NCI-H2196 (cell line): ENCODE data around the gene ACOX3.
"Not testable (repeated sequence)": the region's sequence is repeated elsewhere in the genome, so short reads cannot be mapped to it uniquely, and the experiment has no call there.

ENCODE experiments used
- DNase-seq: peaks from one replicate; lab custom pipeline; 2025; ENCODE audit not compliant: unreplicated experiment; lab: John Stamatoyannopoulos, UW

The ACOX3 gene

DNA sequence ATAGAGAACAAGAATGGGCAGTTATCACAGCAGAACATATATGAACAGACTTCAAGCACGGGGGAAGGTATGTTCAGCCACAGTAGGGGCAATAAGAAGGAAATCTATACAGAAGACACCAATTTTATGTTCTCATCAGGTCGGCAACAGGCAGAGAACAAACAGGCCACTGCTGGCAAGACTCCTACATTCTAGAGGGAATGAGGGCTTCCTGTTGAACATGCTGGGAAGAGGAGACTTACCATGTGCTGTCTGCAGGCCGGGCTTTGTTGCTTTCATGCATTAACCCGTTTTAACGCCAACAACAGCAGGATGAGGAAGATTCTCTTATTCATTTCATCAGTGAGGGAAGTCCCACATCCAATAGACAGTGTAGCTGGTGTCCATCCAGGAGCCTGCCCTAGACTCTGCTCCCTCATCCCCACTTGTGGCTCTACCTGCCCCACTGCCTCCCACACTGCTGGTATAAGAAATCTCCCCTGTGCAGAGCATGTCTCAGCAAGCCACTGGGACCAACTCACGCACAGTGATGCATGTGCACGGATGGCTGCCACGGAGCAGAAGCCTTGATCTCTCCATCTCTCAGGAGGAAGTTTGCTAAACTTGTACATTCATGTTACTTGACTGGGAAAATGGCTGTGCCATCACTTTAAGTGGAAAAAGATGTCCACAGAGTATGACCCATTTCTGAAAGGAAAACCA, 84.5 kb downstream of the ACOX3 start:
- DNase-seq = no peak

DNA sequence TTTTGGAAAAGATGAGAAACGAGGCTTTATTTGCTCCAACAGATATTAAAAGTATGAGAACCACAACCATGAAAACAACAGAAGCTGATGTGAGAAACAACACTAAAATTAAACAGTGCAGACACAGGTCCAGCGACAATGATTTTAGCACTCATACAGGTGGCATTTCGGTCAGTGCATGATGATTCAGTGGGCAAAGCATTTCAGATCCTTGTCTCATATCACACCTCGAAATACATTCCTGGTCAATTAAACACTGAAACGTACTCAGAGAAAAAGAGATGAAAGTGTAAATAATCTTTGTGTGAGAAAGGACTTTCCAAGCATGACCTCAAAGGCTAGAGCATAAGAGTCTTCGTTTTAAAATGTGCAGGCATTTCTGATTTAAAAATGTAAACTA, 85.2 kb downstream of the ACOX3 start:
- no peak for DNase-seq

DNA sequence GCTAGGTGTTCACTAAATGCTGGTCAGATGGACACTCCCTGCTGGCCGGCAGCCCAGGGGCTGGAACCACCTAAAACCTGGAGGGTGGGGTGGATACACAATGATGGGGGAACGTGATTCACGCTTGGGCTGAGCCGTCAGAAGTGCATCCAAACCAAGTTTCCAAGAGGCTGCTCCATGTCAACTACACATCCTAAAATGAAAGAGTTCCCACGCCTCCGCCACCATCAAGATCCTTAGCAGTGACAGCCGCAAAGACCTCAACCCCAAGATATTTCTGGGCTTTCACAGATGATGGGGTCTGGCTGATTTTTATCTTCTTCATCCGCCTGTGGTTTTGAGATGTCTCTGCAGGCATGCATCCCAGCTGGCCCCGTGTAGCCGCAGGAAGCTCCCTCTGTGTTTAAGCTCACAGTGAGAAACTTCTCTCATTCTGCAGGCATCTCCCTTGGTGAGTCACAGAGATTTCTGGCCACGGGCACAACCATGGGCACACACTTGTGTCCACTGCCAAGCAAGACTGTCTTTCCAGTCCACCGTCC, 86.5 kb downstream of the ACOX3 start:
- DNase-seq = no peak

DNA sequence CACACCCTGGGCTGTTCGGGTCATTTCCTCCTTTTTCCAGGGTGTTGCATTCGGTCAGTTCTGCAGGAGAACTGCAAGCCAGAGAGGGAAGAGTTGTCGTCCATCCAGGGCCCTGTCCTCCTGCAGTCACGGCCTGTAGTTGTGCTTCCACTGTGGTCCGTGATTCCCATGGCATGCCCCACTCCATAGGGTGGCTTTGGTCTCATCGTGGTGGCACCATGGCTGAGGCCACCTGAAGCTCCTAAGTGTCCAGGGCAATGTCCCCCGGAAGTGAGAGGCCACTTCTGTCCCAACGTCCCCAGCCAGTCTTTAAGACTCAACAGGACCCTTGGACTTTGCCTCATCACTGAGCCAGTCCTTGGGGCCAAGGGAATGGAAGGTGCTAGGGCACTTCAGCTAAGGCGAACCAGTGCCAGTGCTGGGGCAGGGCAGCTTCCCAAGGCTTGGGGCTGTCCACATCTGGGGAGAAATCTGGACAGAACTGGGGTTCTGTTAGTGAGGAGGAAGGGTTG, 87.3 kb downstream of the ACOX3 start:
- DNase-seq = no peak

DNA sequence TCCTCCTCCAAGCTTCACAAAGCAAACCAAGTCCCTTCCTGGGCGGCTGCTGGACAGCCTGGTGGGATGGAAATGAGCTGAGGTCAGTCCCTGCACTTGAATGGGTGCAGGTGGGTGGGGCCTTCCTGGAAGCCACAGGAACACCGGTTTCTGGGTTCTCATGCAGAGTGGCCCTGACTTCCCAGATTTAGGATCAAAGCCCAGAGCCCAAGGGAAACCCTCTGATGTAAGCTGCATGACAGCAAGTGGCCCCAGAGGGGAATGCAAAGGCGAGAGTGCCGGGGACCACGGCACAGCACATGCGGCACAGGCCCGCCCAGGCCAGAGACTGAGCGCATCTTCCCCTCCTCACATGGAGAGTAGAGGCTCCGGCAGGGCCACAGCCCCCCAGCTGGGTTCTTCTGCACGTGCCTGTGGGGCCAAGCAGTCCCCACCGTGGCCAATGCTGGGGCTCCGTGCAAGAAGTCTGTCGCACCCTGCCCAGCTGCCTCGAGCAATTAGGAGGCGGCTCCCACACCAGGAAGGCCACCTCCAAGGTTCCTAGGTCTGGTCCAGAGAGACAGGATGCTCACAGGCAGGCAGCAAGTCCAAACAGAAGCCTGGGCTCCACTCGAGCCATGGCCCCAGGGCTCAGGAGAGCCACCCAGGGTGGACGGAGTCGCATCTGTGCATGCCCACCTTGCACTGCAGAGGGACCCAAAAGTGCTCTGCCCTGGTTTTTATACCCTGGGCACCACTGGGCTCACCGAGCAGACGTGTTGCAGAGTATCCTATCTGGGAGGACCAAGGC, 88.0 kb downstream of the ACOX3 start:
- no peak for DNase-seq

DNA sequence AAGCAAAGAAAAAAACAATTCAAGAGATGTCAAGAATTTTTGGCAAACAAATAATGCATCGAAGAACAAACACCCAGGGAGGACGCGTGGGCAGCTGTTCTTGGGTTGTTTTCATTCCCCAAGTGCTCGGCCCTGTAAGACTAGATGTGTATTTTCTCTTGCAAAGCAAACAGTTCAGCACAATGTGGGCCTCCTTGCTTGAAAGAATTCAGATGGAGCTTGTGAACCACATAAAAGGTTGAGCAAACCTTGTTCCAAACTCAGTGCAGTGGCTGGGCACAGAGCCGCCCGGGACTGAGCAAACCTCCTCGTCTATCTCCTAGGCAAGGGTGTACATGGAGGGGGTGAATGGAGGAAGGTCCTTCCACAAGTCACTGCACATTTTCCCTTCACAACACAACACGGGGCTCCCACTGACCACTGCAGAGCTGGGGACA, 88.6 kb downstream of the ACOX3 start:
- DNase-seq = peak; percentile 30

DNA sequence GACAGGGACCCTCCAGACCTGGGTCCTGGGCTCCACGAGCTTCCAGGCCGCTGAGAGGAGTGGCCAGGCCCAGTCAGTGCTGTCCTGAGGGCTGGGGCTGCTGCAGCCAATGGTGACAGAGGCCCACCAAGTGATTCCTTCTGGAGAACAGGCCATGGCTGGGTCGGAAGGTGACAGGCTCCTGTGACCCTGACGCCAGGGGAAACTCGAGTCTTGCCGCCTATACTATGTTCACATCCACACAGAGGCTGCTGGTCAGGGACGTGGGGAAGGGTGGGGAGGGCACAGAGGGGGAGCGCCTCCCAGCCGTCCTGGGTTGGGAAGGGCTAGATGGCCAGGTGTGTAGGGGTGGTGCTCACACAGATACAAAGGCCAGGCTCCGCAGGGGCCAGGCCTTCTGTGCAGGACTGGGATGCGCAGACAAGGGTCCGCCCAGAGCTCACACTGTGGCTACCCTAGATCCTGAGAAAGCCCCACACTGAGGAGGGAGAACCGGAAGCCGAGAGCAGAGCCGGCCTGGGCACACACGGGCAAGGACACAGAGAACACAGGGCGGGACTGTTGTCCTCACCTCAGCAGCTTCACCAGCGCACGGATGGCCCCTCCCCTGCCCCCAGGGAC, 89.6 kb downstream of the ACOX3 start:
- no peak for DNase-seq

DNA sequence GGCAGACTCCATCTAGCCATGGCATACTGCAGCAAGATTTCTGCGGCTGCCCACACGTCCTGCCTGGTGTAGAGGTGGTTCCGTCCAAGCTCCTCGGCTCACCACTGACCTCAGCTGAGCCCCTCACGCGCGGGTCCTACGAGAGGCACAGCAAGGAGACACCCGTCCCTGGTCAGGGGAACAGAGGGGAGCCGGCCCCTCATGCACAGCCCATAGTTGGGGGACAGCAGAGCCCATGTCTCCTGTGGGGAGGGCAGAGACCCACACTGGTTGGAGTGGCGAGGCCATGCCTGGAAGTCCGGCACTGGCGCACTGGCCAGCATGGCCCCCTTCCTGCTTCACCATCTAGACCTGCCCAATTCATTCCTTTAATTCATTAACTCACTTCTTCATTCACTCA, 90.2 kb downstream of the ACOX3 start:
- no peak for DNase-seq

DNA sequence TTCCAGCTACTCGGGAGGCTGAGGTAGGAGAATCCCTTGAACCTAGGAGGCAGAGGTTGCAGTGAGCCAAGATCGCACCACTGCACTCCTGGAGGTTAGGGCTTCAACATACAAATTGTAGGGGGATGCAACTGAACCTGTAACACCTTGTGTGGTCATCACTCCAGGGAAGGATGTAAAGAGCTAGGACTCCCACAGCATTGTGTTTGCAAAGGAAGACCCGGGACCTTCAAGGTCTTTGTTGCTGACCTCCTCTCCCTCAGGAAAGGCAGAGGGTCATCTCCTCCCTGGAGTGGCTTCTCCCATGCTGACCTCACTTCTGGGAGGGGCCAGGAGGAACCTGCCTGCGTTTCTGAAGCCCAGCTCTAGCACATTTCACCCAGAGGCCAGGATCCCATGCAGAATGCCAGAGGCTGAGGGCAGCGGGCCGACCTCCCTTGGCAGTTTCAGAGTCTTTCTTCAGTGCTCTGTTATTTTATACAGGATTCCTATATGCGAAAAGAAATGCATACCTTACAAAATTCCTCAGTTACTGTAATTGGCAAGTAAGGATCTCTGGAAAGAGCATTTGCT, 90.8 kb downstream of the ACOX3 start:
- no peak for DNase-seq

DNA sequence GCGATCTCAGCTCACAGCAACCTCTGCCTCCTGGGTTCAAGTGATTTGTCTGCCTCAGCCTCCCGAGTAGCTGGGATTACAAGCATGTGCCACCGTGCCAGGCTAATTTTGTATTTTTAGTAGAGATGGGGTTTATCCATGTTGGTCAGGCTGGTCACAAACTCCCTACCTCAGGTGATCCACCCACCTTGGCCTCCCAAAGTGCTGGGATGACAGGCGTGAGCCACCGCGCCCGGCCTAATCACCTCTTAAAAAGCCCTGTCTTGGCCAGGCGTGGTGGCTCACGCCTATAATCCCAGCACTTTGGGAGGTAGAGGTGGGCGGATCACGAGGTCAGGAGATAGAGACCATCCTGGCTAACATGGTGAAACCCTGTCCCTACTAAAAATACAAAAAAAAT, 91.3 kb downstream of the ACOX3 start:
- DNase-seq = not testable (repeated sequence)

DNA sequence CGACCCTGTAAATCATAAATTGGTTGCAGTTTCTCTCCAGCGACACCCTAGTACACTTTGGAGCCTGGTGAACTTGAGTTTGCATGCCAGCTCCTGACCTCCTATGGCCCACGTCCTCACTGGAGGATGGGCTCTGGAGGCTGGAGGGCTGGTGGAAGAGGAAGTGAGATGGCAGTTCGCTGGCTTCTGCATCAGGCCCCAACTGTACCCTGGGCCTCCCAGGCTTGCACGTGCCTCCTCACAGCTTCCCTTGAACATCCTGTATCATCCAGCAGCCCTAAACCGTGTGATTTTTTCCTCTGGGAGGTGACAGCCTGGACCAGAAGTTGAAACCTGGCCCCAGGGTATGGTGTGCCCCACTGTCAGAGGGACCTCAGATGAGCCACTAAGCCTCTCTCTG, 92.5 kb downstream of the ACOX3 start:
- DNase-seq = no peak

DNA sequence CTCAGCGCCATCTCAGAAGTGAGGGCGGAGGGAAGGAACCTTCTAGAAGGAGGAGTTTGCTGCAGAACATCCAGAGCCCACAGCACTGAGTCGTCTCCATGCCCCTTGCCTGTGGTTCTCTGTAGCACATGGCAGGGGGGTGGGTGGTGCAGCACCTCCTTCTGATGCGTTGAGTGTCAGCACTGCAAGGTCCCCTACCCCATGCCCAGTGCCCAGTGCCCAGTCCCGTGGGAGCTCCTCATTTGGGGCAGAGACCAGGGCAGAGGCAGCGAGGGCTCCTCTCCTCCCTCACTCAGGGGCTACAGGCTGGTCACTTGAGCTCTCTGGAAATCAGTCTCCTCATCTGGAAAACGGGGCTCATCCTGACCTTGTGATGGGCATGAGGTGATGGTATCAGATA, 92.9 kb downstream of the ACOX3 start:
- no peak for DNase-seq

DNA sequence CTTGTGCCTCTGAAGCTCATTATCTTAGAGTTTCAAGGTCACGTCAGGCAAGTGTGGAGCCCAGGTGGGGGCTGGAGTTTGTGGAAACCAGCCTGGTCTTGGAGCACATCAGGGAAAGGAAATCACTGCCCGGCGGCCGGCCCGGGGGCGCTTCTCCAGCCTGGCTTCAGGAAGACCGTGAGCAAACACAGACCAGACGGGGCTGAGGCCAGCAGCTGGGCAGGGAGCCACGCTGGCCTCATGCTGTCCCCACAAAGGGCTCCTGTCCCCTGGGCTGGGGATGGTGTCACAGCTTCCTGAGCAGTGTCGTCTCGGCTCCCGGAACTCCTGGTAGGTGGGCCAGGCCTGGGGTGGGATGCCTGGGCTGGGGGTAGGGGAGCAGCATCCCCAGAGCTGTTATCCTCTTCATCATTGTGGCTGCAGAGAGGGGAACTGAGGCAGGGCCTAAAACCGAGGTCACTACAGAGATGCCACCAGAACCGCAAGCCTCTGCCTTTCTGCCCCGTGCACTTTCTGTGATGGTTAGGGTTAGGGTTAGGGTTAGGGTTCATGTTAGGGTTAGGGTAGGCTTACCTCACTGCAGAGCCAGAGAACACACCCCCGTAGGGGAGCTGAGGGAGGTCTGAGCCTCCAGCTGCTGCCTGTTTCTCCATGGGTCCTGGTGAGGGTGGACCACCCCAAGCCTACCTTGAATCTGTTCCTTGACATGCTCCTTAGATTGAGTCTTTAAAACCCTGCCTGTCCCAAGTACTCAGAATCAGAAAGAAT, 93.5 kb downstream of the ACOX3 start:
- DNase-seq = no peak

DNA sequence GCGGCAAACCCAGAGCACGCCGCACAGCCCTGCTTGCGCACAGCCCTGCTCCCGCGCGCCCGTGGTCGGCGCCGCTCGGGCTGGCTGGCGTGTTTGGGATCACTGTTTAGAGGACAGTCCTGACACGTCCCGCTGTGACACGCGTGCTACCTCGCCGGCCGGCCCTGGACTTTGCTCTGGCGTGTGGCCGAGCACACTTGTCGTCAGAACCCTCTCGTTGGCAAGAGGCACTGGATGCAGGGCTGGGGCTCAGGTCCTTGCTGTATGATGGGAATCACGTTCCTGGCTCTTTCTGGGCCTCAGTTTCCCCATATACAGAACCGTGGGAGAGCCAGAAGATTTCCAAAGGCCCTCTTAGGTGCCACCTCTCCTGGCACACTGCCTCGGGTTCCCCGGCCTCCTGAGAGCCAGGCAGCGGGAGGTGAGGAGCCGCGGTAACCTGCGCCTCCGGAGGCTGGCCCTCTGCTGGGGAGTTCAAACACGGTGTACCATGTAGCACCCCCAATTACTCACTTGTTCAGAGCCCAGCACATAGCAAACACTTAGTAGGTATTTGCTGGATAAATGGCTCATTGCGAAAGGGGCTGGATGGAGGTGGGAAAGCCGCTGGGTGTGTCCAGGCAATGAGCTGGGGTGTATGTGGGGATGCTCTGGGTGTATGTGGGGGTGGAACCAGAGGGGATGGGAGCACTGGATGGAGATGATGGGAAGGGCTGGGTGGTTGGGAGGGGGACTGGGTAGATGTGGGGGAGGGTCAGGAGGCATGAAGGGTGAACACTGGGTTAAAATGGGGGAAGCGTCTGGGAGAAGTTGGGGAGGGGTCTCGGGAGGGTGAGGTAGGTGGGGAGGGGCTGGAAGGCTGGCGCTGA, 94.3 kb downstream of the ACOX3 start:
- no peak for DNase-seq

DNA sequence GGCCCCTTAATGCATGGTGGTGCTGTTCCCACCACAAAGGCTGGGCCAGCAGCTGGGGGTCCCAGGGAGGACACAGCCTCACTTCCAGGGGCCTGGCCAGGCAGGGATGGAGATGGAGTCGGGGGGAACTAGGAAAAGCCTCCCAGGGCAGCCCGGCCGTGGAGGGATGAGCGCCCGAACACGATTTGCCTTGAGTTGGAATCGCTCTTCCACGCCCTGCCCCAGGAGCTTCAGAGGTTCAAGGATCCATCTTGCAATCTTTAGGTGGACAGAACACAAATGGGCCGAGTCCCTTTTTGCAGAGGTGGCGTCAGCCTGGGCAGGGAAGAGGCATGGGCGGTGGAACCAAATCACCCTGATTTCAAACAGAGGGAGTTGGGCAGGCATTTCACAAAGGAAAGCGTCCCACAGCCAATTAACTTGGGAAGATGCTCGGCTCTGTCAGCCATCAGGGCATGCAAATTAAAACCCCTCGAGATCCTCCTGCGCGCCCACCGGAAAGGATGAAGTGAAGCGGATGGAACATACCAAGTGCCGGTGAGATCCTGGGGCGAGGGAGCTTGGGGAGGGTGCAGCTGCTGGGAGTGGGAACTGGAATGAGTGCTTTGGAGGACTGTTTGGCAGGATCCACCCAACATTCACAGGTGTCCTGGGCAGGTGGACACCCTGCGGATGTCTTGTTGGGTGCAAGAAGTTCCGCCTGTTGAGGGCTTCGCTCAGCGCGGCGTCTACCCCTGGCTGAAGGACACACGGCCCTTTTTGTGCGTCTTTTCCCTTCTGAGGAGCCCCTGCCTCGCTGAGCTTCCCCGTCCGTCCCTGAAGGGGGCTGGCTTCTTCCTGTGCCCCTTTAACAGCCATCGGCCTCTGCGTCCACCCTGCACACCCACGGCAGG, 95.2 kb downstream of the ACOX3 start:
- no peak for DNase-seq

DNA sequence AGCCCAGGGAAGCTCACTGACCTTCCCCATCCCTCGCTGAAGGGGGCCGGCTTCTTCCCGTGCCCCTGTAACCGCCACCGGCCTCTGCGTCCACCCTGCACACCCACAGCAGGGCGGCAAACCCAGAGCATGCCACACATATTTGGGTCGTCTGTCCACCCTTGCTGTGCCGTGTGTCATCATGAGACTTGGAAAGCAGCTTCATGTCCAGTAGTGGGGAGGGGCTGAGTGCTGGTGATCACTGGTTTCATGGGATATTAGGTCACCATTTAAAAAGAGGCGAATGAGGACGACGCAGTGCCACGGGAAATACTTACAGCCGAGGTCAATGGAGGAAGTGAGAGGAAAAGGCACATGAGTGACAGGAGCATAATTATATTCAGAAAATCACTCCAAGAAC, 96.1 kb downstream of the ACOX3 start:
- DNase-seq = no peak

DNA sequence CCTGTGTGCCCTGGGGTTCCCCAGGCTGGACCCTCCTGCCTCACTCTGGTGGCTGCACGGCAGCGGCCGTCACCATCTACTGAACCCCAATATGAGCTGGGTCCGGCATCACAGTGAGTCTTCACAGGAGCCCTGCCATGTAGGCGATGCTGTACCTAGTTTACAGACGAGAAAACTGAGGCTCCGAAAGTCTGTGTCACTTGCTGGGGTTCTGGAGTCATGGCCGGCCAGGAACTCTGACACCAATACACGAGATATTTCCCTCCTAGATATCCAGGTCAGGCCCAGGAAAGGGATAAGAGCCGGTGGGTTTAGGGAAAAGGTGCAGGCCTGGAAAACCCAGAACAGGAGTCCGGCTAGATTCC, 96.6 kb downstream of the ACOX3 start:
- DNase-seq = no peak

DNA sequence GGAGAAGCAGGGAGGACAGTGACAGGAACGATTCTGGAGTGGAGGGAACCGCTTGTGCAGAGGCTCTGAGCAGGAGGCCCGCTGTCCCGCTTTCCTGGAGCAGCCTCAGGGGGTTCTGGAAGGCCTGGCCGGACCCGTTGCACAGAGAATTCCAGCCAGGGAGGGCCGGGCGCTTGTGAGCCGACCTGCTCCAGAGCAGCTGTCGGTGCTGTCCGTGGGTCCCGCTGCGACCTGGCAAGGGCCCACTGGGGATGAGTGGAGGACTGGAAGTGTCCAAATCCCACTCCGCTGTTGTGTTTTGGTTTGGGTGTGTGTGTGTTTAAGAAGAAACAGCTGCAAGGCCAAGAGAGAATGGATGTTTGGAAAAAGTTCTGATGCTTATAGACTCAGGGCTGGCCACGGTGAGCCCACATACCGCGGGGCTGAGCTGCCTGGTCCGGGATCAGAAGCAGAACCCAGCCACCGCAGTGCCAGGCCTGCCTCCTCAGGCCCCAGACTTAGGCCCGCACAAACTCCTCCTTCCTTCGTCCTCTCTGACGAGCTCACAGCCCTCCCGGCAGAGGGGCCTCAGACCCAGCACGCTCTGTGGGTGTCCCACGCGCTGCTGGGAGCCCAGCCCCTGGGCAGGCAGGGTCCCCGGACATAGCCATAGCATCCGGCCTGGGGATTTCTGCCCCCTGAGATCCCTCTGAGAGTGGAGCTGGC, 97.1 kb downstream of the ACOX3 start:
- DNase-seq = no peak
